WTC11 (cell line): Measurements from ENCODE around the gene TMC6. TPM values are rescaled to one million over a fixed set of nuclear protein-coding genes. Genes with fewer than 3 reads are reported as not detected.

Source experiments
- total RNA-seq: library from RNA; stranded (reverse); gene quantifications from 3 replicates; pipeline ENCODE4 v1.2.3, GENCODE V29; 2021

TMC6 gene
- total RNA-seq, 1 experiment from 2014 or later = 120 TPM

Other genes with a start within 250 kb of the TMC6 start
- gene TNRC6C, start 170.1 kb downstream of the TMC6 start, total RNA-seq = 39.9 to 52.3 TPM (median 41.8 TPM) in 3 replicates
- gene TMC8, start 2.0 kb upstream of the TMC6 start, total RNA-seq = 2.9 to 3.7 TPM (median 3.1 TPM) in 3 replicates
- gene C17orf99, start 17.6 kb upstream of the TMC6 start, total RNA-seq = not detected in 3 replicates
- gene SYNGR2, start 39.8 kb upstream of the TMC6 start, total RNA-seq = 47.7 to 50.3 TPM (median 50.2 TPM) in 3 replicates
- gene TK1, start 58.3 kb upstream of the TMC6 start, total RNA-seq = 72.5 to 84.1 TPM (median 82.6 TPM) in 3 replicates
- gene AFMID, start 58.6 kb upstream of the TMC6 start, total RNA-seq = 45.1 to 58.7 TPM (median 48.8 TPM) in 3 replicates
- 115 to 117 TPM (median 117 TPM) in 3 replicates for gene BIRC5, start 85.5 kb upstream of the TMC6 start, total RNA-seq
- 0.24 to 0.41 TPM (median 0.27 TPM) in 3 replicates for gene TMEM235, start 102.9 kb upstream of the TMC6 start, total RNA-seq
- 23.8 to 24.6 TPM (median 24.2 TPM) in 3 replicates for gene SOCS3, start 231.3 kb upstream of the TMC6 start, total RNA-seq
- 45.4 to 51.4 TPM (median 47.0 TPM) in 3 replicates for gene PGS1, start 249.9 kb upstream of the TMC6 start, total RNA-seq